IPS DF 6.9 (cell line): ENCODE results near the gene SMIM44.

ENCODE experiments used
- DNase-seq: peaks from one replicate; pipeline ENCODE4 v3.0.0-alpha.2; 2013; ENCODE audit warnings: low read depth, low spot score
- H3K27ac ChIP-seq: one replicate; pipeline ENCODE4 v1.5.1; 2013; ENCODE audit warnings: low read length, control low read depth
- H3K27me3 ChIP-seq: 2 replicates; pipeline ENCODE4 v1.6.1; 2013; ENCODE audit warnings: mild to moderate bottlenecking, low read length; ENCODE audit not compliant: control insufficient read depth, insufficient read depth
- H3K36me3 ChIP-seq: 2 replicates; pipeline ENCODE4 v1.6.1; 2013; ENCODE audit warnings: low read length; ENCODE audit not compliant: control insufficient read depth, insufficient read depth
- H3K4me1 ChIP-seq: 2 replicates; pipeline ENCODE4 v1.6.1; 2013; ENCODE audit warnings: low read length; ENCODE audit not compliant: control insufficient read depth, insufficient read depth
- H3K4me3 ChIP-seq: 2 replicates; pipeline ENCODE4 v1.5.1; 2013; ENCODE audit warnings: mild to moderate bottlenecking, low read length
- H3K9me3 ChIP-seq: 2 replicates; pipeline ENCODE4 v1.6.1; 2013; ENCODE audit warnings: low read length, inconsistent platforms; ENCODE audit not compliant: control insufficient read depth, insufficient read depth
- WGBS: extraction: QIAGEN DNeasy Blood & Tissue Kit; methylation state at CpG from one replicate; pipeline ENCODE4 v1.1.7; 2013; ENCODE audit warnings: mixed read lengths, missing lambda C conversion rate; ENCODE audit not compliant: insufficient read length, insufficient coverage; 5-methylcytosine and 5-hydroxymethylcytosine counted together

SMIM44 gene

GRCh38 chr19:3482507-3483225 is 575 bp downstream of the SMIM44 start:
- Histone ChIP-seq H3K27ac (no peak overlapping the region), H3K9me3 (no peaks in the 10 kb centered on the region), H3K27me3 (no peaks in the 10 kb centered on the region), H3K36me3 (no peaks in the 10 kb centered on the region), H3K4me1 (0 out of 2 replicates have a peak, but pooled peaks cover 2% of the 10 kb centered on the region), H3K4me3 (no peak overlapping the region)
- no CpG with 5 or more reads among the region's 49 CpGs for WGBS
- no peak for DNase-seq

GRCh38 chr19:3481241-3482090 is 1.8 kb downstream of the SMIM44 start:
- H3K9me3 ChIP-seq: no peaks in the 10 kb centered on the region
- no peak for DNase-seq
- H3K36me3 ChIP-seq: no peaks in the 10 kb centered on the region
- H3K4me3 ChIP-seq: no peak overlapping the region
- 0 out of 2 replicates have a peak, but pooled peaks cover 2% of the 10 kb centered on the region for H3K4me1 ChIP-seq
- H3K27me3 ChIP-seq: no peaks in the 10 kb centered on the region
- no peak overlapping the region for H3K27ac ChIP-seq
- WGBS: no CpG with 5 or more reads among the region's 38 CpGs

- DNase-seq: no peak
- Histone ChIP-seq H3K36me3 (no peaks in the 10 kb centered on the region), H3K9me3 (no peaks in the 10 kb centered on the region), H3K27ac (no peak within 1 kb of the TSS), H3K4me3 (peak within 1 kb of the TSS; percentile 17; the same call in 1 of the 2 replicates), H3K4me1 (0 out of 2 replicates have a peak, but pooled peaks cover 2% of the 10 kb centered on the region), H3K27me3 (no peaks in the 10 kb centered on the region)
- no CpG with 5 or more reads among the region's 27 CpGs for WGBS
Measured at GRCh38 chr19:3480383-3481091, 2.7 kb downstream of the SMIM44 start, which contains the start of gene SMIM24. Gene SMIM24 (minus strand): TSS chr19:3480525. CDS start chr19:3480463, 62 bp downstream.

GRCh38 chr19:3479834-3480215 is 3.4 kb downstream of the SMIM44 start:
- Histone ChIP-seq H3K27ac (no peak overlapping the region), H3K4me3 (no peak overlapping the region; the same call in 1 of the 2 replicates), H3K4me1 (0 out of 2 replicates have a peak, but pooled peaks cover 2% of the 10 kb centered on the region), H3K27me3 (no peaks in the 10 kb centered on the region), H3K36me3 (no peaks in the 10 kb centered on the region), H3K9me3 (no peaks in the 10 kb centered on the region)
- no CpG with 5 or more reads among the region's 9 CpGs for WGBS
- DNase-seq: no peak

- no peak for DNase-seq
- Histone ChIP-seq H3K27ac (no peak overlapping the region), H3K36me3 (no peaks in the 10 kb centered on the region), H3K27me3 (no peaks in the 10 kb centered on the region), H3K4me1 (0 out of 2 replicates have a peak, but pooled peaks cover 2% of the 10 kb centered on the region), H3K9me3 (no peaks in the 10 kb centered on the region), H3K4me3 (no peak overlapping the region; the same call in 1 of the 2 replicates)
- WGBS: no CpG with 5 or more reads among the region's 7 CpGs
Measured at GRCh38 chr19:3479177-3479833, 3.9 kb downstream of the SMIM44 start.

GRCh38 chr19:3478409-3479176 is 4.6 kb downstream of the SMIM44 start:
- Histone ChIP-seq H3K36me3 (no peaks in the 10 kb centered on the region), H3K4me3 (no peak overlapping the region; the same call in 1 of the 2 replicates), H3K27ac (no peak overlapping the region), H3K4me1 (0 out of 2 replicates have a peak, but pooled peaks cover 2% of the 10 kb centered on the region), H3K27me3 (no peaks in the 10 kb centered on the region), H3K9me3 (no peaks in the 10 kb centered on the region)
- DNase-seq: no peak
- WGBS: no CpG with 5 or more reads among the region's 27 CpGs

GRCh38 chr19:3477951-3478350 is 5.3 kb downstream of the SMIM44 start:
- H3K4me3 ChIP-seq: no peak overlapping the region
- no CpG with 5 or more reads among the region's 2 CpGs for WGBS
- H3K36me3 ChIP-seq: no peaks in the 10 kb centered on the region
- no peak overlapping the region for H3K27ac ChIP-seq
- no peaks in the 10 kb centered on the region for H3K27me3 ChIP-seq
- 0 out of 2 replicates have a peak, but pooled peaks cover 2% of the 10 kb centered on the region for H3K4me1 ChIP-seq
- H3K9me3 ChIP-seq: no peaks in the 10 kb centered on the region
- DNase-seq: no peak

- H3K4me1 ChIP-seq: 0 out of 2 replicates have a peak, but pooled peaks cover 2% of the 10 kb centered on the region
- H3K27me3 ChIP-seq: no peaks in the 10 kb centered on the region
- H3K36me3 ChIP-seq: no peaks in the 10 kb centered on the region
- DNase-seq: no peak
- no peak overlapping the region for H3K4me3 ChIP-seq
- H3K27ac ChIP-seq: no peak overlapping the region
- no peaks in the 10 kb centered on the region for H3K9me3 ChIP-seq
Measured at GRCh38 chr19:3477506-3477905, 5.7 kb downstream of the SMIM44 start.

- Histone ChIP-seq H3K4me3 (no peak overlapping the region), H3K4me1 (0 out of 2 replicates have a peak, but pooled peaks cover 2% of the 10 kb centered on the region), H3K27ac (no peak overlapping the region), H3K9me3 (no peaks in the 10 kb centered on the region), H3K27me3 (no peaks in the 10 kb centered on the region), H3K36me3 (no peaks in the 10 kb centered on the region)
- WGBS: no CpG with 5 or more reads among the region's 2 CpGs
- DNase-seq: no peak
Measured at GRCh38 chr19:3476830-3477229, 6.4 kb downstream of the SMIM44 start.
